ENCODE data around the gene OAS1. TPM values are rescaled to one million over a fixed set of nuclear protein-coding genes. Genes with fewer than 3 reads are reported as not detected.

Gene OAS1
- total RNA-seq, 1 donor from 2014 or later: 9.9 TPM

DNA sequence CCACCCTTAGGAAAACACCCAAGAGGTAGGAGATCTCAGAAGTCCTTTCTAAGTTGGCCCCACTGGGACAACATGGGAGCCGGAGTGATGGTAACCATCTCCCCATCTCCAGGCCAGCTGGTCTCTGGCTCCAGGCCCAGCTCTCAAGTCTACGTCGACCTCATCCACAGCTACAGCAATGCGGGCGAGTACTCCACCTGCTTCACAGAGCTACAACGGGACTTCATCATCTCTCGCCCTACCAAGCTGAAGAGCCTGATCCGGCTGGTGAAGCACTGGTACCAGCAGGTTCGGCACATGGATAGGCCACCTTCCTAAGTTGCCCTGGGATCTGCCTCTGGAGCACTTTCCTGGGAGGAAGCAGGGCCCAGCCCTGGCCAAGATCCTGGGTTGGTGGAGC, 60.5 kb downstream of the OAS1 start:
- DNase-seq: no peak

DNA sequence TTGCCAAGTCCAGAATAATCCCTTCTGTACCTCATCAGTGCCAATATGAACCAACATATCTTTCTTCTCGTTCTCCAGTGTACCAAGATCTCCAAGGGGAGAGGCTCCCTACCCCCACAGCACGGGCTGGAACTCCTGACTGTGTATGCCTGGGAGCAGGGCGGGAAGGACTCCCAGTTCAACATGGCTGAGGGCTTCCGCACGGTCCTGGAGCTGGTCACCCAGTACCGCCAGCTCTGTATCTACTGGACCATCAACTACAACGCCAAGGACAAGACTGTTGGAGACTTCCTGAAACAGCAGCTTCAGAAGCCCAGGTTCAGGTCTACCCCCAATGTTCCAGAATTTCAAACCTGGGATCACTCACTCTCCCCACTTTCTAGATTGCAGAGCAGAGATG, 61.1 kb downstream of the OAS1 start:
- DNase-seq: no peak

Other genes starting within 250 kb of the OAS1 start
- gene RPH3A, start 115.2 kb upstream of the OAS1 start, total RNA-seq: not detected
- gene OAS3, start 31.5 kb downstream of the OAS1 start, total RNA-seq: 7.6 TPM
- 2.2 TPM for gene OAS2, start 71.6 kb downstream of the OAS1 start, total RNA-seq
- gene DTX1, start 149.8 kb downstream of the OAS1 start, total RNA-seq: 9.0 TPM
- gene RASAL1, start 228.8 kb downstream of the OAS1 start, total RNA-seq: 8.1 TPM
- gene CFAP73, start 242.8 kb downstream of the OAS1 start, total RNA-seq: not detected